ENCODE data around the gene CWF19L1. TPM values are rescaled to one million over a fixed set of nuclear protein-coding genes. Genes with fewer than 3 reads are reported as not detected.

Gene CWF19L1
- total RNA-seq, 1 donor = 26.1 TPM

- no peaks in the 10 kb centered on the region for H3K4me1 ChIP-seq (ENCODE audit: insufficient read depth, low read length)
- H3K4me2 ChIP-seq (ENCODE audit: insufficient read depth, low read length) = no peak overlapping the region
- H3K79me2 ChIP-seq (ENCODE audit: insufficient read depth, low read length) = no peaks in the 10 kb centered on the region
- H3K9me3 ChIP-seq (ENCODE audit: low read depth, low read length) = no peaks in the 10 kb centered on the region
- no peak for DNase-seq (ENCODE audit: insufficient read length, low spot score, missing footprints)
- H3K27me3 ChIP-seq (ENCODE audit: insufficient read depth, low read length) = no peaks in the 10 kb centered on the region
- no peak overlapping the region for H3K4me3 ChIP-seq (ENCODE audit: insufficient read depth, low read length)
- H3K27ac ChIP-seq (ENCODE audit: low read depth, low read length) = no peak overlapping the region
- no peaks in the 10 kb centered on the region for H4K20me1 ChIP-seq (ENCODE audit: insufficient read depth, low read length)
- no peak for TF ChIP-seq CTCF (IDR thresholded peaks at IDR 0.05; ENCODE audit: extremely low read depth, low read depth, low read length)
- no peak overlapping the region for H2AFZ ChIP-seq (ENCODE audit: low read length)
- peaks cover 37% of the 10 kb centered on the region for H3K36me3 ChIP-seq (ENCODE audit: insufficient read depth, low read length)
These were observed 29.0 kb downstream of the CWF19L1 start for GRCh38 chr10:100238429-100238828.

GRCh38 chr10:100232101-100232500 is 35.3 kb downstream of the CWF19L1 start:
- no peak overlapping the region for H3K4me3 ChIP-seq (ENCODE audit: insufficient read depth, low read length)
- no peak overlapping the region for H3K27ac ChIP-seq (ENCODE audit: low read depth, low read length)
- H3K79me2 ChIP-seq (ENCODE audit: insufficient read depth, low read length) = peaks cover 23% of the 10 kb centered on the region
- no peak overlapping the region for H2AFZ ChIP-seq (ENCODE audit: low read length)
- no peak for DNase-seq (ENCODE audit: insufficient read length, low spot score, missing footprints)
- TF ChIP-seq CTCF (IDR thresholded peaks at IDR 0.05; ENCODE audit: extremely low read depth, low read depth, low read length) = no peak
- peaks cover 10% of the 10 kb centered on the region for H3K4me1 ChIP-seq (ENCODE audit: insufficient read depth, low read length)
- peaks cover 31% of the 10 kb centered on the region for H3K36me3 ChIP-seq (ENCODE audit: insufficient read depth, low read length)
- H3K4me2 ChIP-seq (ENCODE audit: insufficient read depth, low read length) = no peak overlapping the region
- H4K20me1 ChIP-seq (ENCODE audit: insufficient read depth, low read length) = peaks cover 6% of the 10 kb centered on the region
- H3K9me3 ChIP-seq (ENCODE audit: low read depth, low read length) = no peaks in the 10 kb centered on the region
- H3K27me3 ChIP-seq (ENCODE audit: insufficient read depth, low read length) = no peaks in the 10 kb centered on the region

- DNase-seq (ENCODE audit: insufficient read length, low spot score, missing footprints) = no peak
- Histone ChIP-seq H4K20me1 (ENCODE audit: insufficient read depth, low read length) (peaks cover 6% of the 10 kb centered on the region), H3K4me1 (ENCODE audit: insufficient read depth, low read length) (peaks cover 10% of the 10 kb centered on the region), H3K27ac (ENCODE audit: low read depth, low read length) (peak overlapping the region; percentile 88), H3K4me2 (ENCODE audit: insufficient read depth, low read length) (peak overlapping the region; percentile 96), H3K36me3 (ENCODE audit: insufficient read depth, low read length) (peaks cover 20% of the 10 kb centered on the region), H3K27me3 (ENCODE audit: insufficient read depth, low read length) (no peaks in the 10 kb centered on the region), H2AFZ (ENCODE audit: low read length) (peak overlapping the region; percentile 97), H3K4me3 (ENCODE audit: insufficient read depth, low read length) (peak overlapping the region; percentile 97), H3K9me3 (ENCODE audit: low read depth, low read length) (no peaks in the 10 kb centered on the region), H3K79me2 (ENCODE audit: insufficient read depth, low read length) (peaks cover 36% of the 10 kb centered on the region)
- no peak for TF ChIP-seq CTCF (IDR thresholded peaks at IDR 0.05; ENCODE audit: extremely low read depth, low read depth, low read length)
These were observed 37.5 kb downstream of the CWF19L1 start for GRCh38 chr10:100229819-100230422.

GRCh38 chr10:100223879-100224278 is 43.6 kb downstream of the CWF19L1 start:
- Histone ChIP-seq H3K27me3 (ENCODE audit: insufficient read depth, low read length) (no peaks in the 10 kb centered on the region), H4K20me1 (ENCODE audit: insufficient read depth, low read length) (peaks cover 6% of the 10 kb centered on the region), H3K4me2 (ENCODE audit: insufficient read depth, low read length) (no peak overlapping the region), H3K36me3 (ENCODE audit: insufficient read depth, low read length) (peaks cover 27% of the 10 kb centered on the region), H3K9me3 (ENCODE audit: low read depth, low read length) (no peaks in the 10 kb centered on the region), H3K79me2 (ENCODE audit: insufficient read depth, low read length) (peaks cover 31% of the 10 kb centered on the region), H2AFZ (ENCODE audit: low read length) (no peak overlapping the region), H3K4me3 (ENCODE audit: insufficient read depth, low read length) (no peak overlapping the region), H3K4me1 (ENCODE audit: insufficient read depth, low read length) (peaks cover 6% of the 10 kb centered on the region), H3K27ac (ENCODE audit: low read depth, low read length) (no peak overlapping the region)
- no peak for DNase-seq (ENCODE audit: insufficient read length, low spot score, missing footprints)
- TF ChIP-seq CTCF (IDR thresholded peaks at IDR 0.05; ENCODE audit: extremely low read depth, low read depth, low read length) = no peak

All from osteoblast (primary cell).